ENCODE data around the gene SYCE3. TPM values are rescaled to one million over a fixed set of nuclear protein-coding genes. Genes with fewer than 3 reads are reported as not detected.

Gene SYCE3
- total and polyA plus RNA-seq, 2 donors (not counting 3 experiments of a cell fraction or from before 2014, with no cell fraction given) = not detected

DNA sequence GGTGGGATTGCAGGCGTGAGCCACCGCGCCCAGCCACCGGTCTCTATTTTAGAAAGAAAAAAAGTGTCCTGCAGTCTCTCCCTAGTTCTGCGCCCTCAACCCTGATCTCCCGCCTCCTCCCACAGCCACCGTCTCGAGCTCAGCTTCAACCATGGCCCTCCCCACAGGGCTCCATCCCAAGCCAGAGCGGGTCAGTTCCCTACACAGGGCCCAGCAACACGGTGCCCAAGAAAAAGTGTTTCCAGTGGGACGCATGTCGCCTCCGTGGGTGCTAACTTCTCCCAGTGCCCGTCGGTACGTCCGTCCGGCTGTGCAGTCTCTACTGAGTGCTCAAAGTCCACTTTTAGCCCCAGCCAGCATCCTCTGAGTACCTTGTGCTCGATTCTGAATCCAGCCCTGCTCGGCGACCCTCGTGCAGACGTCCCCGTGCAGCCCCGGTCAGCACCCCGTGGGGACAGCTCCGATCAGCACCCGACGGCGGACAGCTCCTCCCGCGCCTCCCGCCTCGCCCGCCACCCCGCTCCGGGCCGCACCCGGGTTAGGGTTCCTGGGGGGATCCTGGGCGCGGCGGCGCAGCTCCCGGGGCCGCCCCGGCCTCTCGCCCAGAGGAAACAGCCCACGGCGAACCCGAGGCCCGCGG lies 37.2 kb upstream of the SYCE3 start:
- Histone ChIP-seq H3K4me3 (replicated peaks in 1 of 3; ENCODE audit: insufficient read depth in 1 of 3, low read depth in 1 of 3, low read length in 3 of 3) (no peak overlapping the region), H4K20me1 (replicated peaks; ENCODE audit: control insufficient read depth, extremely low read depth, insufficient read depth, low read length) (no peaks in the 10 kb centered on the region), H3K9me1 (replicated peaks; ENCODE audit: control insufficient read depth, extremely low read depth, insufficient read depth, low read length) (no peaks in the 10 kb centered on the region), H3K27me3 (ENCODE audit: control insufficient read depth in 2 of 2, insufficient read depth in 2 of 2, low read length in 2 of 2) (peaks cover 35 to 36% of the 10 kb centered on the region in 2 experiments), H3K4me1 (ENCODE audit: control insufficient read depth, extremely low read depth, insufficient read depth, low read length) (no peaks in the 10 kb centered on the region), H3K36me3 (ENCODE audit: control insufficient read depth in 2 of 2, extremely low read depth in 1 of 2, insufficient read depth in 2 of 2, low read length in 2 of 2) (no peaks in the 10 kb centered on the region), H3K9me3 (replicated peaks; ENCODE audit: control insufficient read depth, insufficient read depth, low read length) (no peaks in the 10 kb centered on the region), H3K27ac (ENCODE audit: insufficient read depth, low read depth, low read length) (no peak overlapping the region), H3K4me2 (ENCODE audit: insufficient read depth, low read length) (no peak overlapping the region), H3K79me2 (ENCODE audit: control insufficient read depth, insufficient read depth, low read length) (no peaks in the 10 kb centered on the region), H2AFZ (ENCODE audit: low read depth, low read length) (no peak overlapping the region), H3K9ac (replicated peaks; ENCODE audit: extremely low read depth, insufficient read depth, low read length) (no peak overlapping the region)
- POLR2A ChIA-PET = no interaction called here
- FAIRE-seq (no peak), DNase-seq (ENCODE audit: low read depth, low spot score) (peak; percentile 26)
- no TSS peak for BruUV-seq (replicated peaks)
- CTCF ChIA-PET = interaction anchor here (0.6 to 1.0 kb wide), 3 partner anchors 21 to 74 kb away, joined by 3 to 5 read pairs (median 4); partner anchors contain the start of gene SYCE3
- intact Hi-C loops (cut with micrococcal nuclease) = no loop called here
- TF ChIP-seq, protein P1, sequence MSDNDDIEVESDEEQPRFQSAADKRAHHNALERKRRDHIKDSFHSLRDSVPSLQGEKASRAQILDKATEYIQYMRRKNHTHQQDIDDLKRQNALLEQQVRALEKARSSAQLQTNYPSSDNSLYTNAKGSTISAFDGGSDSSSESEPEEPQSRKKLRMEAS (IDR thresholded peaks at IDR 0.05; ENCODE audit: insufficient read depth, insufficient read length) = peak; percentile 29
- TF ChIP-seq EZH2 (IDR thresholded peaks at IDR 0.05; ENCODE audit: borderline replicate concordance, low read depth, low read length, severe bottlenecking) (peak; percentile 9), MYC (IDR thresholded peaks at IDR 0.05; ENCODE audit: low read depth, low read length) (no peak)
- dilution Hi-C loops (cut with MboI; ENCODE audit: extremely low pct_ligation_motif_present, low sequenced_read_pairs) = no loop called here

DNA sequence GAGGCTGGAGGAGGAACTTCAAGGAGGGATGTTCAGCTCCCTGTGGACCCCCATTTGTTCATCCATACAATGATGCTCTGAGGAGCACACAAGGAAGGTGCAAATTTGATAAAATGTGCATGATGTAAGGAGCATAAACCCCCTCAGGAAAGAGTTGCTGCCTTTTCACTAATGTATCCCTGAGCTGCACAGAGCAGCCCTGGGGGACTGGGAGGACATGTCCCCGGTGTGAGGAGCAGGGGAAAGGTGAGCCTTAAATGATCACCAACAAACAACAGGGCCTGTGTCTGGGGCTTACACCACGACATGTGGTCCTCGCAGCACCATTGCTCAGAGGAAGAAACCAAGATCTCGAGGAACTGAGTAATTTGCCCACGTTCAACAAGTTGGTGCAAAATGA lies 34.4 kb upstream of the SYCE3 start:
- H3K4me2 ChIP-seq (ENCODE audit: insufficient read depth, low read length) = no peak overlapping the region
- no peaks in the 10 kb centered on the region for H3K79me2 ChIP-seq (ENCODE audit: control insufficient read depth, insufficient read depth, low read length)
- no peak for TF ChIP-seq POLR2A (IDR thresholded peaks at IDR 0.05; ENCODE audit: low read depth, low read length)
- dilution Hi-C loops (cut with MboI; ENCODE audit: extremely low pct_ligation_motif_present, low sequenced_read_pairs) (no loop called here), intact Hi-C loops (cut with micrococcal nuclease) (no loop called here)
- no peak overlapping the region for H3K27ac ChIP-seq (ENCODE audit: insufficient read depth, low read depth, low read length)
- H2AFZ ChIP-seq (ENCODE audit: low read depth, low read length) = no peak overlapping the region
- ChIA-PET CTCF (no interaction called here), POLR2A (no interaction called here)
- no peak overlapping the region for H3K9ac ChIP-seq (replicated peaks; ENCODE audit: extremely low read depth, insufficient read depth, low read length)
- FAIRE-seq (no peak), DNase-seq (ENCODE audit: low read depth, low spot score) (no peak)
- no peaks in the 10 kb centered on the region for H4K20me1 ChIP-seq (replicated peaks; ENCODE audit: control insufficient read depth, extremely low read depth, insufficient read depth, low read length)
- no TSS peak for BruUV-seq (replicated peaks)
- no peaks in the 10 kb centered on the region for H3K36me3 ChIP-seq (ENCODE audit: control insufficient read depth in 2 of 2, extremely low read depth in 1 of 2, insufficient read depth in 2 of 2, low read length in 2 of 2)
- no peaks in the 10 kb centered on the region for H3K4me1 ChIP-seq (ENCODE audit: control insufficient read depth, extremely low read depth, insufficient read depth, low read length)
- peaks cover 8 to 20% of the 10 kb centered on the region in 2 experiments for H3K27me3 ChIP-seq (ENCODE audit: control insufficient read depth in 2 of 2, insufficient read depth in 2 of 2, low read length in 2 of 2)
- no peaks in the 10 kb centered on the region for H3K9me3 ChIP-seq (replicated peaks; ENCODE audit: control insufficient read depth, insufficient read depth, low read length)
- no peak overlapping the region for H3K4me3 ChIP-seq (replicated peaks in 1 of 3; ENCODE audit: insufficient read depth in 1 of 3, low read depth in 1 of 3, low read length in 3 of 3)
- H3K9me1 ChIP-seq (replicated peaks; ENCODE audit: control insufficient read depth, extremely low read depth, insufficient read depth, low read length) = no peaks in the 10 kb centered on the region
